Activated CD4-positive, CD25-positive, alpha-beta regulatory T cell treated with anti-CD3 and anti-CD28 coated beads, Interleukin-2, amount 50 U/mL, for 72 hours (primary cell): ENCODE data around the gene ACVR1B.

Experiments
- DNase-seq: peaks from one replicate; pipeline ENCODE4 v3.0.0; 2021

Gene ACVR1B

GRCh38 chr12:51944608-51945233 is 6.8 kb upstream of the ACVR1B start:
- DNase-seq, result no peak

GRCh38 chr12:51947246-51947996 is 4.1 kb upstream of the ACVR1B start:
- no peak for DNase-seq

GRCh38 chr12:51948066-51948465 is 3.4 kb upstream of the ACVR1B start:
- no peak for DNase-seq

- DNase-seq, result no peak
Observed at GRCh38 chr12:51949342-51950030, 2.0 kb upstream of the ACVR1B start.

GRCh38 chr12:51950682-51951198 is 759 bp upstream of the ACVR1B start:
- no peak for DNase-seq

- peak; percentile 34 for DNase-seq
Observed at GRCh38 chr12:51951843-51952722, 584 bp downstream of the ACVR1B start.

GRCh38 chr12:51953089-51953488 is 1.6 kb downstream of the ACVR1B start:
- no peak for DNase-seq

GRCh38 chr12:51953864-51954263 is 2.4 kb downstream of the ACVR1B start:
- no peak for DNase-seq

GRCh38 chr12:51954561-51955361 is 3.3 kb downstream of the ACVR1B start:
- no peak for DNase-seq

- DNase-seq, result no peak
Observed at GRCh38 chr12:51955702-51956101, 4.2 kb downstream of the ACVR1B start.

- no peak for DNase-seq
Observed at GRCh38 chr12:51958542-51958941, 7.0 kb downstream of the ACVR1B start.

- DNase-seq, result no peak
Observed at GRCh38 chr12:51959211-51959610, 7.7 kb downstream of the ACVR1B start.

GRCh38 chr12:51959921-51960320 is 8.4 kb downstream of the ACVR1B start:
- no peak for DNase-seq

- DNase-seq, result no peak
Observed at GRCh38 chr12:51960488-51960887, 9.0 kb downstream of the ACVR1B start.

GRCh38 chr12:51960890-51961289 is 9.4 kb downstream of the ACVR1B start:
- no peak for DNase-seq

- no peak for DNase-seq
Observed at GRCh38 chr12:51961834-51962233, 10.3 kb downstream of the ACVR1B start.

GRCh38 chr12:51962737-51963136 is 11.2 kb downstream of the ACVR1B start:
- DNase-seq, result no peak

- DNase-seq, result no peak
Observed at GRCh38 chr12:51963477-51963876, 12.0 kb downstream of the ACVR1B start.

GRCh38 chr12:51969643-51970042 is 18.1 kb downstream of the ACVR1B start:
- DNase-seq, result no peak

- DNase-seq, result peak; percentile 41
Observed at GRCh38 chr12:51970904-51971646, 19.6 kb downstream of the ACVR1B start.
